NCI-H2196 treated with DMSO at 0.1 percent for 48 hours (cell line): ENCODE data around the gene RBMY1B.
"Not testable (repeated sequence)": the region's sequence is repeated elsewhere in the genome, so short reads cannot be mapped to it uniquely, and the experiment has no call there.

Source experiments
- DNase-seq: peaks from one replicate; lab custom pipeline; 2025; ENCODE audit not compliant: unreplicated experiment; lab: John Stamatoyannopoulos, UW

The RBMY1B gene

DNA sequence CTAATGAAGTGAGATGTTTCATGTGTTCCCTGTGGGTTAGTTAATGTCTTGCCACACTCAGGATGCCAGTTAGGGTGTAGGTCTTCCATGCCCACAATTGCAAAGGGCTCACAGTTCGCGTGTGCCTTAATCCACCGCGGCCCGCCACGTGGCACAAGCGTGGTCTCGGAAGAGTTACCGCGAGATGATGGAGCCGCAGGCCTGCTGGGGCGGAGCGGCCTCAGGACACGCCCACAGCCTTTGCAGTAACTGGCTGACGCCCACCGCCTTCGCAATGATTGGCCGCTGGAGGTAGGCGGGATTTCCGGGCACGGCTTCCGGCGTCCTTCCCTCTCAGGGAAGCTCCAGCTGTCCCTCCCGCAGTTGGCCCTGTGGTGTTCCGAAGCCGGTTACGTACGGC is at the start of gene RBMY1B:
Gene RBMY1B (plus strand): TSS at position 301 of the 400 bp plus-strand sequence. CDS start 2,013 bp downstream, outside the sequence.
- DNase-seq, result not testable (repeated sequence)

DNA sequence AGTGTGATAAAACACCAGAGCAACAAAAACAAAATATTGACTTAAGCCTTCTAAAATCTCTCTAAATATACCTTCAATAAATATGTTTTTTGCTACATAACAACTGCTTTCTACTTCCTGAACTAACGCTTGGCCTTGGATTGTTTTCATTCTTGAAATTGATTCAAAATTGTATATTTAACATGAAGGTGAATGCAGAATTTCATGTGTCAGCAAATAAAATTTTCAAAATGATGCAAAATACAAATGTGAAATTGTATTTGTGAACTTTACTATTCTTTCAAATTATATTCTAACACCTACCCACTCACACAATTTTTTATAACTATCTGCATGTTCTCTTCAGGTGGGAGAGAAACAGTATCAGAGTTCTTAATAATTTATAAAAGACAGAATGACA is 48.2 kb upstream of the RBMY1B start:
- not testable (repeated sequence) for DNase-seq

DNA sequence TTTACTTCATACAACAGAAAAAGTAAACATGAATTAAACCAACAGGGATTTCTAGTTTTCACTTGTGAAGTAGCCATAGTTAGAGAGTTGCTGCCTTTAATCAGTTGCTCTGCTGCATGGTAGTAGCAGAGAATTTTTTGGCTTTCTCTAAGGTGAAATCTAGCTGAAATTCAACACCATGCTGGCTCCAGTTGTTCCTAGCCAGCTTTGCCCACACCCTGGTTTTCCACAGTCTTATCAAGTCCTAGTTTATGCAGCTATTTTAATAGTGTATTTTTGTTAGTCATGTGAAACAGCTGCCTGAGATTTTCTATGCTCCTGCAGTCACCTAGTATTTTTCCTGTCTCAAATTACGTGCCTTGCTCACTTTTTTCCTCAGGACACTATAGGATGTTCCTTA is 28.2 kb upstream of the RBMY1B start:
- DNase-seq, result no peak

DNA sequence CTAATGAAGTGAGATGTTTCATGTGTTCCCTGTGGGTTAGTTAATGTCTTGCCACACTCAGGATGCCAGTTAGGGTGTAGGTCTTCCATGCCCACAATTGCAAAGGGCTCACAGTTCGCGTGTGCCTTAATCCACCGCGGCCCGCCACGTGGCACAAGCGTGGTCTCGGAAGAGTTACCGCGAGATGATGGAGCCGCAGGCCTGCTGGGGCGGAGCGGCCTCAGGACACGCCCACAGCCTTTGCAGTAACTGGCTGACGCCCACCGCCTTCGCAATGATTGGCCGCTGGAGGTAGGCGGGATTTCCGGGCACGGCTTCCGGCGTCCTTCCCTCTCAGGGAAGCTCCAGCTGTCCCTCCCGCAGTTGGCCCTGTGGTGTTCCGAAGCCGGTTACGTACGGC is 23.4 kb downstream of the RBMY1B start, which contains the start of gene RBMY1A1:
Gene RBMY1A1 (plus strand): TSS at position 301 of the 400 bp plus-strand sequence. CDS start 2,013 bp downstream, outside the sequence.
- not testable (repeated sequence) for DNase-seq

DNA sequence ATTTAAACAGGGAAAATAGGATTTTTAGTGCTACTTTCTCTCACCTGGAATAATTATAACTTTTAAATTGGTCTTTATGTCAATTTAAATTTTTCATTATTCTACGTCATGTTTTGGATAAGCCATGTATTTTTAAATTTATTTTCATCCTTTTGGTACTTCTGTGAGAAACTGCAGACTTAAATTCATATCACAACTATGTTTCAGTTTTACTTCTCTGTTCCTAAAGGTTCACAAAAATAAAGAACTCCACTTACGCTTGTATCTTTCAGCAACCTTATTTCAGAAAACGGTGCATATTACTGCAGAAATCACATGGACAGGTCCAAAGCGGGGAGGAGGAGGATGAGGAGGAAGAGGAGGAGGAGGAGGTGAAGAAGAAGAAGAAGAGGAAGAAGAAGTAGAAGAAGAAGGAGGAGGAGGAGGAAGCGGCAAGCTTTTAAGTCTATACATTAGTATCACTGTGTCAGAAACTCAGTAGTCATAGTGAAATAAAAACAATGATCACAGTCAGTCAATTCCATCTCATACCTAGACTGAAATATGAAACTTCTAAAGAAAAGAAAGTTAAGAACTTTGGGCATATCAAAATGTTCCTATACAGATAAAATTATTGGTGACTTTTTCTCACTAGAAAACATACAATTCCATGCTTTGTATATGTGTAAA is 48.3 kb downstream of the RBMY1B start:
- not testable (repeated sequence) for DNase-seq
